GM19324 (cell line): ENCODE data around the gene SLC49A4.
"Not testable (repeated sequence)": the region's sequence is repeated elsewhere in the genome, so short reads cannot be mapped to it uniquely, and the experiment has no call there.

ENCODE experiments used
- ATAC-seq: cut with Tn5 transposase; IDR thresholded peaks from one replicate; pipeline ENCODE4 v1.9.1; 2021; ENCODE audit warnings: mild to moderate bottlenecking, moderate library complexity; ENCODE audit not compliant: unreplicated experiment, low FRiP score

Gene SLC49A4

DNA sequence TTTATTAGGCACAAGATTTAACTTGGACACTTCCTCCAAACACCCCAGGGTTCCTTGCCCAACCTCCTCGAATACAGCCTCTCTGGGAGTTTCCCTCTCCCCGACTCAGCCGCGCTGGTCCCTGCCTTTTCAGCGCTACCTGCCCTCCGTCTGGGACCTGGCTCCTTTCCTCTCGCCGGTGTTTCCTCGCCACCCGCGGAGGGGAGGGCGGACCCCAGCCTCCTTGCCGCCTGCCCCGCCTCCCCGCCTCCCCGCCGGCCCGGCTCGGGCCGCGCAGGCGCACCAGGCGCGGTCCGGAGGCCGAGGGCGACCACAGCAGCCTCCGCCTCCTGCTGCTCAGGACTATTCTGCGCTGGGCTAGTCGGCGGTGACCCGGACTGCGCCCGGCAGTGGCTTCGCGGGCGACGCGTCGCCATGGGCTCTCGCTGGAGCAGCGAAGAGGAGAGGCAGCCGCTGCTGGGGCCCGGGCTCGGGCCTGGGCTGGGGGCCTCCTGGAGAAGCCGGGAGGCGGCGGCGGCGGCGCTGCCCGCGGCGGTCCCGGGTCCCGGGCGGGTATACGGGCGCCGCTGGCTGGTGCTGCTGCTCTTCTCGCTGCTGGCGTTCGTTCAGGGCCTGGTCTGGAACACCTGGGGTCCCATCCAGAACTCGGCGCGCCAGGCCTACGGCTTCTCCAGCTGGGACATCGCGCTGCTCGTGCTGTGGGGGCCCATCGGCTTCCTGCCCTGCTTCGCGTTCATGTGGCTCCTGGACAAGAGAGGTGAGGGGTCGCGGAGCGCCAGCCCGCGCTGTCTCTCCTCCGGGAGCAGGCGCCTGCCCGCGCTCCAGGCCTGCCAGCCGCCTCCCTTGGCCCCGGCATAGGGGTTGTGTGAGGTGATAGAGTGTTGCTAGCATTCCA lies at the start of gene SLC49A4:
SLC49A4 (plus strand) TSS at position 291 of the 895 bp plus-strand sequence; CDS start at position 415, 124 bp downstream.
- ATAC-seq: peak; percentile 85

- no peak for ATAC-seq
These were observed 49.4 kb upstream of the SLC49A4 start for GRCh38 chr3:122745369-122746021.

GRCh38 chr3:122747295-122747694 lies 47.6 kb upstream of the SLC49A4 start:
- ATAC-seq: not testable (repeated sequence)

DNA sequence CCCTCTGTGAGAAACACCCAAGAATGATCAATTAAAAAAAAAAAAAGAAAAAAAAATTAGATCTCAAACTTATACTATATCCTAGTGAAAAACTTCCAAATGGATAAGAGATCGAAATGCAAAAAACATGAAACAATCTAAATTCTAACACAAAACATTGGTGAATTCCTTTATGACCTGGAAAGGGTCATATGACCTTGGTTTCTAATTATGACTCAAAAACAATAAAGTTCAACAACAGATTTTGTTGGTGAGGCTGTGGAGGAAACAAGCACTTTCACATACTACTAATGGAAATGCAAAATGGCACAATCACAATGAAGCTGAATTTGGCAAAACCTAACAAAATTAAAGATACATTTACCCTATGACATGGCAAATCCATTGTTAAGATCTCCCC lies 46.5 kb upstream of the SLC49A4 start:
- no peak for ATAC-seq

DNA sequence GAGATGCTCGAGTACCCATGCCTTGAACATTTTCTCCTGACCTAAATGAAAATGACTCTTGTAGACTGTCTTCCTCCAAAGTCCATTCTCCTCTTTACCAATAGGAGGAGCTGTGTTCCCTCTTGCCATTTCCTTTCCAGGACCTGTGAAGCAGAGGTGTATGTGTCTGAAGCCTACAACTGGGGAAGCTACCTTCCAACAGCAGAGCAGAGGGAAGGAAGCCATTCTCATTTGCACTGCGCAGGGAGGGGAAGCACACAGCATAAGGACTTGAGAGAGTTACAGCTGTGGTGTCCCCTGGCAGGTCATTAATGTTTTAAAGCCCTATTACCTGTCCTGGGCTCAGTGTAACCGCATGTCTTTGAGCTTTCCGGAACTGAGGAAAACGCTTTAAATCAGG lies 39.9 kb upstream of the SLC49A4 start:
- no peak for ATAC-seq

DNA sequence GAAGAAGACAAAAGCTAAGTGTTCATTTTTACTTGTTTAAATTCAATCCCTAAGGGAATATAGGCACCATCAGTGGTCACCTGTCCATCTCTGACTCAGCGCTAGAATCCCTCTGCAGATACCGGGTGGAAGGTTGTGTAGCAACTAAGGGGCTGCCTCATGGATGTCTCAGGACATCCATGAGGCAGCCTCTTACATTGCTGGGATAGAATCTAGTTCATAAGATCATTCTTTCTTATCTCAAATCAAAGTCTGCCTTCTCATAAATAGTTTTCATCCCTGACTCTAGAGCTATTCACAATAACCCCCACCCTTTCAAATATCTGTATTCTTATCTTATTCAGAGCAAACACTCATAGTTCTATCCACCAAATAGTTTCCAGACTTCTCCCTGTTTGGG lies 39.4 kb upstream of the SLC49A4 start:
- ATAC-seq: no peak

DNA sequence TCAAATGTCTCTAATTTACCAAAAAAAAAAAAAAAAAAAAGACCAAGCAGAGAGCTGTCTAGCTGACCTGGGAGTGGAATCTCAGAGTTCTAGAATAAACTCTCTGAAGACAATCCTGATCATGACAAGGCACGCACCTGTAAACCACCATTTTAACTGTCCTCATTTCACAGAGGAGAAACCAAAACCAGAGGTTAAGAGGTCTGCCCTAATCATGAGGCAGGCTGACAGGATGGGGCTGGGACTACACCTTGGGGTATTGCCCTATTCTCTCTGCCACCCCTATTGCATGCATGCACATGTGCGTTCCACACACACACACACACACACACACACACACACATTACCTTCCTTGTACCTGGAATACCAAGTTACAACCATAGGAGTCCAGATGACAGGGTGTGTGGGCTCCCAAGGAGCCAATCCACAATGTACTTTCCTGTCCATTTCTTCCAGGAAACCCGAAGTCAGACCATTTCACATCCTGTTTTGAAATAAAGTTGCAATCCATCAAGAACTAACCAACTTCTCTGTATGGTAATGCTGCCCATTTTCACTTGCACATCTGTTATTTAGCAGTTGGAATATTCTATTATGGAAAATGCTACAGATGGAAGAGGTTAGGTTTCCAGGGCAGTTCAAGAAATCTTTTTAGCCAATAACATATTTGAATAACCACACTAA lies 35.9 kb upstream of the SLC49A4 start:
- ATAC-seq: no peak

GRCh38 chr3:122760453-122761271 lies 34.2 kb upstream of the SLC49A4 start:
- no peak for ATAC-seq

DNA sequence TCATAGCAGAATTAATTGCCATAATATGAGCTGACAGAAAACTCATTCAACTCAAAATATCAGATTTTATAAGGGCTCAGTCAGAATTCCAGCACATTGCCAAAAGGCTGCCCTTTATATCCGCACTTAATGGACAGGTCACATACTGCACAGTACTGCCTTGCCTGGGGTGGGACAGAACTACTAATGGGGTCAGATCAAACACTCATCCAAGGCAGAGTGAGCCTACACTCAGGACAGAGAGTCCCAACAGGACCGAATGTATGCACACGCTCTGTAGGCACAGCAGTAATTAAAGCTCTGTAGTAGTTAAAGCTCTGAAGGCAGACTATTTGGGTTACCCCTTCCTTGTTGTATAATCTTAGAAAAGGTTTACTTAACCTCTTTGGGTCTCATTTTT lies 28.4 kb upstream of the SLC49A4 start:
- no peak for ATAC-seq

DNA sequence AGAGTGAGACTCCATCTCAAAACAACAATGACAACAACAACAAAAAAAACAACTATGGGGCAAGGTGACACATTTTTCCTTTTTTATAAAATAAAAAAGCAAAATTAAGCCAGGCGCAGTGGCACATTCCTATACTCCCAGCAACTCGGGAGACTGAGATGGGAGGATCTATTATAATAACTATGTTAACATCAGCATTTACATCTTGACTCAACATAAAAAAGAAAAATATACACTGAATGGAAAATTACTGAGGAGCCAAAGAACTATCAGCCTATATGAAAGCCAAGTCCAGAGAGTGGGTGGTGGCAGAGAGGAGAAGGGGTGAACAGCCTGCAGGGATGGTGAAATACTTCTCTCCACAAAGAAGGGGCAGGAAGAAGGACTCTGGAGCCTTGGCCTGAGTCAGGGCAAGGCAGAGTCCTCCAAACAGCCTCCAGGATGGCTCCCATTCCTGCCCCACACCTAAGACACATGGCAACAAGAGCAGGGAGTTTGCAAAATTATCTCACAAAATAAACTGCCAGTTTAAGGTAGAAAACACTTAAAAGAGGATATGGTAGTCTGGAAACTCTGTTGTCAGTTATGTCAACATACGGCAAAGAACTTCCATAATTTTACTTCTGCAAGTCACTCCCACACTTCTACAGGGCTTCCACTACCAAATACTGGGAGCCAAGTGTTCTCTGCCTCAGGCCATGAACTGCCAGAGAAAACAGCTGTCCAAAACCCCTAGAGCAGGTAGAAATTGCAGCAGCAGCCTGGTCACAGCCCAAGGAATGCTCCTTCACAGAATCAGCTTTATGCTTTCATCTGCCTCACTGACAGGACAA lies 27.1 kb upstream of the SLC49A4 start:
- no peak for ATAC-seq

DNA sequence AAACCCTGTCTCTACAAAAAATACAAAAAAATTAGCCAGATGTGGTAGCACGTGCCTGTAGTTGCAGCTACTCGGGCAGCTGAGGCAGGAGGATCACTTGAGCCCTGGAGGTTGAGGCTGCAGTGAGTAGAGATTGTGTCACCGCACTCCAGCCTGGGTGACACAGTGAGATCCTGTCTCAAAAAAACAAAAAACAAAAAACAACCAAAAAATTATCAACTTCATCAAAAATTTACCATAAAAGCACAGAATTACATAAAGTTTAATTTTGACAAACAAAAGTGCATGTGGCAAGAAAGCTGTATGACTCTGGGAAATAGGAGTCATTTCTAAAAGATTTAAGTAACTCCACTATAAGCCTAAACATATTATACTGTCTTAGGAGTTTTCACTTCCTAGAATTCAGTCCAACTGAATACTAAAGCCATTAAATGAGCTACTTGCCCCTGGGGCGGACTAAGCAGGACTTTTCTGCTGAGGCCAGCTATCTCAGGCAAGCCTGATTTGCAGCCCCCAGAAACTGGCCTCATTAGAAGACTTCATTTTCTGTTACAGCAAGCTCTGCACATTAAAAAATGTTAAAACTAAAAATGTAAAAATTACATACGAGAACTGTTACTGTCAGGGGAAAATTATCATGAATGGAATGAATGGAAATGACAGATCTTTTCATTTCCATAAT lies 24.2 kb upstream of the SLC49A4 start:
- no peak for ATAC-seq

DNA sequence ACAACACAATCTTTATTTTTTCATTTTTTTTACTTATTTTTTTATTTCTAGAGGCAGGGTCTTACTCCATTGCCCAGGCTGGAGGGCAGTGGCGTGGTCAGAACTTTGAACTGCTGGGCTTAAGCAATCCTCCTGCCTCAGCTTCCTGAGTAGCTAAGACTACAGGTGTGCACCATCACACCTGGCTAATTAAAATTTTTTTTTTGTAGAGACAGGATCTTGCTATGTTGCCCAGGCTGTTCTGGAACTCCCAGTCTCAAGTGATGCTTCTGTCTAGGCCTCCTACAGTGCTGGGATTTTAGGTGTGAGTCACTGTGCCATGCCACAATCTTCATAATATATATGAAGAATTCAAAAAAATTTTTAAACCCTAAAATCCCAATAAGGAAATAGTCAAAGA lies 22.0 kb upstream of the SLC49A4 start:
- ATAC-seq: no peak

GRCh38 chr3:122773944-122774509 lies 20.8 kb upstream of the SLC49A4 start:
- ATAC-seq: peak; percentile 48

GRCh38 chr3:122774564-122774963 lies 20.3 kb upstream of the SLC49A4 start:
- ATAC-seq: peak; percentile 17

GRCh38 chr3:122776675-122777468 lies 18.0 kb upstream of the SLC49A4 start:
- ATAC-seq: no peak

GRCh38 chr3:122777563-122777962 lies 17.3 kb upstream of the SLC49A4 start:
- ATAC-seq: no peak

- ATAC-seq: no peak
These were observed 12.1 kb upstream of the SLC49A4 start for GRCh38 chr3:122782804-122783203.

- ATAC-seq: no peak
These were observed 10.4 kb upstream of the SLC49A4 start for GRCh38 chr3:122784436-122784835.
